Suppressor macrophage treated with lipopolysaccharide for 4 hours (primary cell): Measurements from ENCODE around the gene SORCS2.

ENCODE experiments used
- DNase-seq: peaks from one replicate; pipeline ENCODE4 v3.0.0-alpha.2; 2020

The SORCS2 gene

GRCh38 chr4:7463566-7464258 lies 271.4 kb downstream of the SORCS2 start:
- DNase-seq, result no peak

GRCh38 chr4:7464259-7464655 lies 271.9 kb downstream of the SORCS2 start:
- DNase-seq, result no peak

DNA sequence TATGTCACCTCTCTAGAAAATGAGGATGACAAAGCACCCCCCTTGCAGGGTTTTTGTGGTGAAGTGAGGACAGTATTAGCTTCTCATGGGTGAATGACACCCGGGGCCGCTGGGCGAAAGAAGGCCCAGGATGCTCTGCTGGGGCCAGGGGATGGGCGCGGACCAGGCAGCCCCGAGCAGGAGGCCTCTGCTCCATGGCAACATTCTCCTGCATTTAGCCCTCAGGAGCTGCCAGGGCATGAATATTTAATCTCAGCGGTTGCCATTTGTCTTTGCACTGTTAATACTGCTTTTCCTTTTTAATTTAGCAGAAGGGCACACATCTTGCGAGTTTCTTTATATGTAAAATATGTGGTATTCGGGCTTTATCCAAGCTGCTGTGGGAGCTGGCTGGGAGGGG lies 272.7 kb downstream of the SORCS2 start:
- DNase-seq, result no peak

DNA sequence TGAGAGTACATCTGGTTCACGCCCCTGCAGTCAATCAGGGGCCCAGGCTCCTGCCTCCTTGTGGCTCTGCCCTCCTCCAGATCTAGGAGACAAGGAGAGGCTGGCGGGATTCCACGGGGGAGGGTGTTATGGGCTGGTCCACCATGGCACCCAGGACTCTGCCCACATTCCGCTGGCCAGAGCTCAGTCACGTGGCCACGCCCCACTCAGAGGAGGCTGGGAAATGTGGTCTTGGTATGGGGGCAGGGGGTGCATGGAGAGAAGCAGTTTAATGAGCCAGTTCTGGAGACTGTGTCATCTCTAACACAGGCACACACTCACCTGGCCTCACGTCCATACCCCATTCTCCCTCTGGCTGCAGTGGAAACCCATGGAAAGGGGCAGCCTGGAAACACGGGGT lies 273.9 kb downstream of the SORCS2 start:
- no peak for DNase-seq

DNA sequence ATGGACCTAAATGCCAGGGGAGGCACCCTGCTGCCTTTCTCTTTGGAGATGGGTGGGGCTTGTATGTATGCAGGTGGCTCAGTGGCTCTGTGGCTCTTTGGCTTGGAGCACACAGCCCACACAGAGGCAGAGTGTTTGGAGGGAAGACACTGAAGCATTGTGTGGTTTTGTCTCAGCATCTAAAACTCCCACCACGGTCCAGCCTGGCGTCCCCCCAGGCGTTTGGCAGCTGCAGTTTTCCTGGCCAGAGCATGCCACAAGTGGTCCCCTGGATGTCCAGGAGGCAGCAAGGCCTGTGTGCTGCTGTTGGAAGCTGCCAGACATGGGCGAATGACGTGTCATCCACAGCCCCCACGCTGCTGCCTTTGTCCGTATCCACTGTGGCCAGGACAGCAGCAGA lies 274.6 kb downstream of the SORCS2 start:
- no peak for DNase-seq

GRCh38 chr4:7467471-7467870 lies 275.1 kb downstream of the SORCS2 start:
- DNase-seq, result no peak

GRCh38 chr4:7469023-7469422 lies 276.7 kb downstream of the SORCS2 start:
- no peak for DNase-seq

- DNase-seq, result no peak
Measured at GRCh38 chr4:7470111-7470510, 277.8 kb downstream of the SORCS2 start.

DNA sequence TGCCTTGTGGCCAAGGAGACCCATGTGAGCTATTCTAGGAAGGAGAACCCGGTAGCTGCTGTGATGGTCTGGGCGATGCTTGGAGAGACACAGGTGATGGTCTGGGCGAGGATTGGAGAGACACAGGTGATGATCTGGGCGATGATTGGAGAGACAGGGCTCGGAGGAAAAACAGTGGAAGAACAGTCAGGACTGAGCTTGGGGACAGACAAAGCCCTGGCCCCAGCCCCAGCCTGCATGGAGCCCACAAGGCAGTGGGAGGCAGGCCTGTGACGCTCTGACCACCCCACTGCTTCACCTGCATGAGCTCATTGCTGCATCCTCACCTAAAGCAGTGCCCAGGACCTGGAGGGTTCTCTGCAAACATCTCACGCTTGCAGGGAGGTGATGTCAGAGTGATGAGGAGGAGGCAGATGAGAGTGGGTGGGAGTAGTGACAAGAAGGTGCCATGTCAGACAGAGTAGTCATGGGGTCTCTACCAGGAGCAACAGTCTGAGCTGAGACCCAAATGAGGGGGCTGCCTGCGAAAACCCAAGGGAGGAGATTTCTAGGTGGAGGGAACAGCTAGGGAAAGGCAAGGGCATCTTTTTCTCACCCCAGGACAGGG lies 278.3 kb downstream of the SORCS2 start:
- DNase-seq, result no peak

DNA sequence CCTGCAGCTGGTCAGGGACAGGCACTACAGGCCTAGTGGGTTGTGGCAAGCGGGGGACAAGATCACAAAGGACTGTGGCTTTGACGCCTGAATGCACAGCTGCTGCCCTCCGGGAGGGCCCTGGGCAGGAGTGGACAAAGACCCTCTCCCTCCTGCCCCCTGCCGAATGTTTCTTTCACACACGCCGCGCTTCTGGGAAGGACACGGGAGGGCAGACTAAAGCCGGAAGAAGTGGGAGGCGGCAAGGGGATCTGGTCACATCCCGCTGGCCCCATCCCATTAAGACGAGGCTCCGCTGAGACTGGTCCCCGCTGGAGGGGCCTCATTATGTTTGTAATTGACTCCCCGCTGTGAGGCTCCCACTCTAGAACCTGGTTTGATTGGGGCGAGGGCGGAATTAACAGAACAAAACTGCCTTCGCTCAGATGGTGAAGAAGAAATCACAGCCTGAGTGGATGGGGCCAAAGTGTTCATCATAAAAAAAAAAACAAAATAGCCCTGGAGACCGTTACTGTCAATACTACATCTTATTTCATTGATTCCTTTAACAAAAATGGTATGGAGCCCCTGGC lies 280.2 kb downstream of the SORCS2 start:
- DNase-seq, result no peak

DNA sequence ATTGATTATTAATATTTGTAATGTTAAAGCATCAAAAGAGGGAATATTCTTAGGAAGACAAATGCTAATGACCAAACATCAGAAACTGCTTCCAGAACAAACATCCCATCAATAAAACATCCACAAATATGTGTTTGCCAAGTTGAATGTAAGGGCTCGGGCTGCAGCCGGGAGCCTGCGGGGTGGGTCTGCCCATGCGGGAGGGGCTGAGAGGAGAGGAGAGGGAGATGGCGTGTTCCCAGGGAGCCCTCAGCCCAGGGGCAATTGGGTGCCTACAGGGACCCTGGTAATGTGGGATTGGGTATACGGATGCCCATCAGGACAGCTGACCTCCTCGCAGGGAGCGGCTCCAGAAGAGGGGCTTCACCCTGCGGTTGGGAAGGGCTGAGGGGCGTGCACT lies 280.7 kb downstream of the SORCS2 start:
- no peak for DNase-seq

DNA sequence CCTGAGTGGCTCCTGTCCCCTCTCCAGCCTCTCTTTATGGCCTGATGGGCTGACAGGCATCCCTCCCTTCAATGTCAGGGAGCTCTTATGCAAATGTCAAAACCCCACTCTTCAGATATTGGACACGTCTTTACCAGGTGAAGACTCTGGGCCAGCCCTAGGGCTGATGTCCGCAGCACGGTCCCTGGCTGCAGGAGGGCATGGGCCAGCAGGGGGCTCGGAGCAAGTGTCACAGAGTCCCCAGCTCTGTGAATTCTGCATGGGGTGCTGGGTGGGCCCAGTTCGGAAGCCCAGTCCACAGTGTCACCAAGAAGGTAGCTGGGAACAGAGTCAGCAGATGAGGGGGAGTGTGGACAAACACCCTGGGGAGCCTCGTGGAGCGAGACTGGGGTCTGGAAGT lies 282.0 kb downstream of the SORCS2 start:
- no peak for DNase-seq

DNA sequence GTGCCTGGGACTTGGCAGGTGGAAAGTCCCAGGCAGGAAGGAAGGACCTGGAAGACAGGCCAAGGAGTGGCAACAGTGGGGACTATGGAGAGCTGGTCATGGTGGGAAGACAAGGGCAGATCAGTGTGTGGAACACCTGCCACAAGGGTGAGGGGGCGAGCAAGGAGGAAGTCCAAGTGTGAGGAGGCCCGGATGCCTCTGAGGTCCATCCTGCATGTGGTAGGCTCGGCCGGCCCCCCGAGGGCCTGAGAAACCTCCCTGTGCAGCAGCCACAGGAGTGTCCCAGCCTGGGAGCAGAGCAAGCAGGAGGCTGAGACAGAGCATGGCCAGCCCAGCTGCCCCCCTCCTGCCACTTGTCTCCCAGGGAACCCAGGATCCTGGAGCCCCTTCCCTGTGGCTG lies 282.9 kb downstream of the SORCS2 start:
- no peak for DNase-seq

- no peak for DNase-seq
Measured at GRCh38 chr4:7476820-7477219, 284.5 kb downstream of the SORCS2 start.

GRCh38 chr4:7477695-7478094 lies 285.4 kb downstream of the SORCS2 start:
- DNase-seq, result no peak

GRCh38 chr4:7478665-7479064 lies 286.3 kb downstream of the SORCS2 start:
- DNase-seq, result no peak

- no peak for DNase-seq
Measured at GRCh38 chr4:7480423-7480822, 288.1 kb downstream of the SORCS2 start.

- DNase-seq, result no peak
Measured at GRCh38 chr4:7481227-7481626, 288.9 kb downstream of the SORCS2 start.

DNA sequence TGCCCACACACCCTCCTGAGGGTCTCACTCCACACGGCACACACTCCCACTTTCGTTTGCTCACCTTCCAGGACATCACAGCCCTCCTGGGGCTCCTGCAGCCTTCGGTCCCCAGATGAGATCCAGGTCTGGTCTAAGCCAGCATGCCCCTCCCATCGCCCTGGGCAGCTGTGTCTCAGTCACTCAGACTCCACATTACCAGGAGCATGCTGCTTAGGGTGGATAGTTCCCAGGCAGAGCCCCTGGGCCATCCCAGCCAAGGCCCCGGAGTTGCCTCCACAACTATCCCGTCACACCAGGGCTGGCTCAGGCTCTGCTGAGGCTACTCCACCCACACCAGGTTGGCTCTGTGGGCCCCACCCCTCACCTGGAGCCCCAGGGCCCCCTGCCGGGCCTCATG lies 292.8 kb downstream of the SORCS2 start:
- no peak for DNase-seq

DNA sequence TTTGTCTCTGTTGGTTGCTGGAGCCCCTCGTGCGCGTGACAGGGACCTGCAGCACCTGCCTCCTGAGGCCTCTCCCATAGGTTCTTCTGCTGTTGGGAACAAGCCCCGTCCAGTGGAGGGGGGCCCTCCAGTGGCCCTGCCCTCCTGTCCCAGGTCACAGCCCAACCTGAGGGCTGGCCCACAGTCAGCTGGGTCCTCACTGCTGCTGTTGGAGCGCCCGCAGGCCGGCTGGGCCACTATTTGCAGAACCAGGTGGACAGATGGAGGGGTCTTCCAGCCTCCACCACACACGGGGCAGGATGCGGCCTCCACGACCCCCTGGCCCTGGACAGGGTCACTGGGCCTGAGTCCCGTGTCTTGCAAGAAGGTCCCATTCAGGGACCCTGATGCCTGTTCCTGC lies 293.8 kb downstream of the SORCS2 start:
- DNase-seq, result no peak

- no peak for DNase-seq
Measured at GRCh38 chr4:7487502-7487901, 295.2 kb downstream of the SORCS2 start.

- no peak for DNase-seq
Measured at GRCh38 chr4:7487998-7488671, 295.8 kb downstream of the SORCS2 start.

DNA sequence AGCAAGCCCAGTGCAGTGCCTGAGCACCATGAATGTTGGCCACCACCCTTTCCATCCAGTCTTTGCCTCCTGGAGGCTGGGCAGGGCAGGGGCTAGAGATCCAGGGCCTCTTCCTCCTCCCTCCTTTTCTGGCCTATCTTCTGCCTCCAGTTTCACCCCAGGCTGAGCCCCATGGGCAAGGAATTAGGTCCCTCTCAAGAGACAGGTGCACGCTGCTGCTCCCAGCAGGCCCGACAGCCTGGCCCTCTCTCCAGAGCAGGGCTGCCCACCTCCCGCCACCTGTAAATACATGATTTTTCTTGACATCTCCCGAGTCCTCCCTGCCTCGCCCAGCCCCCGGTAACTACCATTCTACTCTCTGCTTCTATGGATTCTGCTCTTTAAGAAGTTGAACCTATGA lies 299.6 kb downstream of the SORCS2 start:
- no peak for DNase-seq
